Neural cell (in vitro differentiated cells): ENCODE measurements around the gene CACNA1S. TPM values are rescaled to one million over a fixed set of nuclear protein-coding genes. Genes with fewer than 3 reads are reported as not detected.

ENCODE experiments used
- H2AFZ ChIP-seq: fragments of 200-600, 300-800 bp; sonication (generic), shearing (Covaris generic); 2 replicates; pipeline ENCODE4 v1.6.0; 2014; ENCODE audit warnings: low read depth, mild to moderate bottlenecking, antibody characterized with exemption, low read length, moderate library complexity
- H3F3A ChIP-seq: fragments of 200-600 bp; shearing (Covaris generic); 2 replicates; pipeline ENCODE4 v1.6.1; 2016; ENCODE audit warnings: mild to moderate bottlenecking, moderate library complexity, mixed read lengths, antibody characterized with exemption, low read length; ENCODE audit not compliant: insufficient read depth, poor library complexity, severe bottlenecking
- H3K27ac ChIP-seq: fragments of 200-600, 300-800 bp; sonication (generic), shearing (Covaris generic); 2 replicates; pipeline ENCODE4 v1.5.1; 2014; ENCODE audit warnings: mild to moderate bottlenecking, low read length, moderate library complexity
- H3K27me3 ChIP-seq: fragments of 300-800, 200-600 bp; sonication (generic), shearing (Covaris generic); 2 replicates; pipeline ENCODE4 v1.6.0; 2014; ENCODE audit warnings: mild to moderate bottlenecking, low read depth, low read length, moderate library complexity; ENCODE audit not compliant: insufficient read depth
- H3K36me3 ChIP-seq: fragments of 300-800, 200-600 bp; sonication (generic), shearing (Covaris generic); 2 replicates; pipeline ENCODE4 v1.5.1; 2014; ENCODE audit warnings: mild to moderate bottlenecking, antibody characterized with exemption, low read length, moderate library complexity; ENCODE audit not compliant: insufficient read depth
- H3K4me2 ChIP-seq: fragments of 300-800, 200-600 bp; sonication (generic), shearing (Covaris generic); 2 replicates; pipeline ENCODE4 v1.6.0; 2014; ENCODE audit warnings: mild to moderate bottlenecking, low read length
- H3K4me3 ChIP-seq: fragments of 300-800, 200-600 bp; sonication (generic), shearing (Covaris generic); 2 replicates; pipeline ENCODE4 v1.5.1; 2014; ENCODE audit warnings: mild to moderate bottlenecking, low read length, moderate library complexity
- H3K79me2 ChIP-seq: fragments of 200-600 bp; shearing (Covaris generic); replicated peaks from 2 replicates; pipeline ENCODE4 v1.6.0; 2014; ENCODE audit warnings: mild to moderate bottlenecking, low read length, moderate library complexity; ENCODE audit not compliant: insufficient read depth
- H3K9ac ChIP-seq: fragments of 300-800, 200-600 bp; sonication (generic), shearing (Covaris generic); 2 replicates; pipeline ENCODE4 v1.6.1; 2016; ENCODE audit warnings: mild to moderate bottlenecking, low read length, mixed read lengths
- H3K9me2 ChIP-seq: fragments of 200-600 bp; shearing (Covaris generic); 2 replicates; pipeline ENCODE4 v1.6.1; 2016; ENCODE audit warnings: mild to moderate bottlenecking, low read length, mixed read lengths; ENCODE audit not compliant: insufficient read depth
- H3K9me3 ChIP-seq: fragments of 200-600, 300-800 bp; sonication (generic), shearing (Covaris generic); 2 replicates; pipeline ENCODE4 v1.6.1; 2016; ENCODE audit warnings: mild to moderate bottlenecking, mixed run types, low read length, moderate library complexity, mixed read lengths
- H4K20me1 ChIP-seq: fragments of 200-600 bp; shearing (Covaris generic); 2 replicates; pipeline ENCODE4 v1.6.1; 2016; ENCODE audit warnings: mild to moderate bottlenecking, mixed run types; ENCODE audit not compliant: insufficient read depth
- EP300 ChIP-seq: fragments of 450-650 bp; conservative IDR thresholded peaks from 2 replicates; pipeline ENCODE4 v1.6.1; 2014; ENCODE audit warnings: antibody characterized with exemption, mild to moderate bottlenecking, moderate library complexity; ENCODE audit not compliant: poor library complexity, severe bottlenecking
- EZH2 ChIP-seq: fragments of 200-600, 300-800 bp; shearing (Covaris generic), sonication (generic); IDR thresholded peaks from 2 replicates; pipeline ENCODE4 v1.6.1; 2014; ENCODE audit warnings: antibody characterized with exemption, low read length, borderline replicate concordance, mild to moderate bottlenecking; ENCODE audit not compliant: insufficient read depth, poor library complexity, severe bottlenecking
- MXI1 ChIP-seq: fragments of 450-650 bp; conservative IDR thresholded peaks from 2 replicates; pipeline ENCODE4 v1.6.1; 2014; ENCODE audit warnings: antibody characterized with exemption, mild to moderate bottlenecking; ENCODE audit not compliant: poor library complexity, severe bottlenecking
- POLR2AphosphoS5 ChIP-seq: IDR thresholded peaks from 2 replicates; pipeline ENCODE4 v1.6.1; 2012
- RAD21 ChIP-seq: fragments of 450-650 bp; conservative IDR thresholded peaks from 2 replicates; pipeline ENCODE4 v1.6.1; 2014; ENCODE audit warnings: antibody characterized with exemption, mild to moderate bottlenecking, moderate library complexity
- SMC3 ChIP-seq: fragments of 450-650 bp; conservative IDR thresholded peaks from 2 replicates; pipeline ENCODE4 v1.6.1; 2014; ENCODE audit warnings: antibody characterized with exemption, mild to moderate bottlenecking, moderate library complexity; ENCODE audit not compliant: poor library complexity
- TAF1 ChIP-seq: IDR thresholded peaks from 2 replicates; pipeline ENCODE4 v1.6.1; 2012; ENCODE audit warnings: low read depth
- polyA plus RNA-seq: library from polyadenylated mRNA; depleted of rRNA; stranded (reverse); fragments of >200 nt; gene quantifications from 2 replicates; pipeline ENCODE4 v1.2.3, GENCODE V29; 2014
- TF ChIP-seq, protein P1 (sequence below): IDR thresholded peaks from 2 replicates; pipeline ENCODE4 v1.6.1; 2012; ENCODE audit warnings: borderline replicate concordance
- TF ChIP-seq, protein P2 (sequence below): fragments of 450-650 bp; IDR thresholded peaks from 2 replicates; pipeline ENCODE4 v1.5.1; 2014; ENCODE audit warnings: antibody characterized with exemption, mild to moderate bottlenecking, moderate library complexity; ENCODE audit not compliant: poor library complexity, severe bottlenecking

Gene CACNA1S
- polyA plus RNA-seq, 1 donor from 2014 or later: 0.05 TPM

- Histone ChIP-seq H3K4me2 (no peak overlapping the region), H3K27me3 (no peaks in the 10 kb centered on the region), H3K9me2 (no peaks in the 10 kb centered on the region), H3K4me3 (no peak overlapping the region), H4K20me1 (no peaks in the 10 kb centered on the region), H3K36me3 (no peaks in the 10 kb centered on the region), H3K9me3 (no peaks in the 10 kb centered on the region), H3F3A (no peaks in the 10 kb centered on the region), H3K9ac (no peak overlapping the region), H3K27ac (no peak overlapping the region), H2AFZ (no peak overlapping the region), H3K79me2 (no peaks in the 10 kb centered on the region)
- no peak for TF ChIP-seq MXI1
- TF ChIP-seq EP300: no peak
- TF ChIP-seq, protein P1, sequence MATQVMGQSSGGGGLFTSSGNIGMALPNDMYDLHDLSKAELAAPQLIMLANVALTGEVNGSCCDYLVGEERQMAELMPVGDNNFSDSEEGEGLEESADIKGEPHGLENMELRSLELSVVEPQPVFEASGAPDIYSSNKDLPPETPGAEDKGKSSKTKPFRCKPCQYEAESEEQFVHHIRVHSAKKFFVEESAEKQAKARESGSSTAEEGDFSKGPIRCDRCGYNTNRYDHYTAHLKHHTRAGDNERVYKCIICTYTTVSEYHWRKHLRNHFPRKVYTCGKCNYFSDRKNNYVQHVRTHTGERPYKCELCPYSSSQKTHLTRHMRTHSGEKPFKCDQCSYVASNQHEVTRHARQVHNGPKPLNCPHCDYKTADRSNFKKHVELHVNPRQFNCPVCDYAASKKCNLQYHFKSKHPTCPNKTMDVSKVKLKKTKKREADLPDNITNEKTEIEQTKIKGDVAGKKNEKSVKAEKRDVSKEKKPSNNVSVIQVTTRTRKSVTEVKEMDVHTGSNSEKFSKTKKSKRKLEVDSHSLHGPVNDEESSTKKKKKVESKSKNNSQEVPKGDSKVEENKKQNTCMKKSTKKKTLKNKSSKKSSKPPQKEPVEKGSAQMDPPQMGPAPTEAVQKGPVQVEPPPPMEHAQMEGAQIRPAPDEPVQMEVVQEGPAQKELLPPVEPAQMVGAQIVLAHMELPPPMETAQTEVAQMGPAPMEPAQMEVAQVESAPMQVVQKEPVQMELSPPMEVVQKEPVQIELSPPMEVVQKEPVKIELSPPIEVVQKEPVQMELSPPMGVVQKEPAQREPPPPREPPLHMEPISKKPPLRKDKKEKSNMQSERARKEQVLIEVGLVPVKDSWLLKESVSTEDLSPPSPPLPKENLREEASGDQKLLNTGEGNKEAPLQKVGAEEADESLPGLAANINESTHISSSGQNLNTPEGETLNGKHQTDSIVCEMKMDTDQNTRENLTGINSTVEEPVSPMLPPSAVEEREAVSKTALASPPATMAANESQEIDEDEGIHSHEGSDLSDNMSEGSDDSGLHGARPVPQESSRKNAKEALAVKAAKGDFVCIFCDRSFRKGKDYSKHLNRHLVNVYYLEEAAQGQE: no peak
- no peak for TF ChIP-seq RAD21
- TF ChIP-seq POLR2AphosphoS5: no peak
- no peak for TF ChIP-seq EZH2
- no peak for TF ChIP-seq SMC3
- TF ChIP-seq TAF1: no peak
- TF ChIP-seq, protein P2, sequence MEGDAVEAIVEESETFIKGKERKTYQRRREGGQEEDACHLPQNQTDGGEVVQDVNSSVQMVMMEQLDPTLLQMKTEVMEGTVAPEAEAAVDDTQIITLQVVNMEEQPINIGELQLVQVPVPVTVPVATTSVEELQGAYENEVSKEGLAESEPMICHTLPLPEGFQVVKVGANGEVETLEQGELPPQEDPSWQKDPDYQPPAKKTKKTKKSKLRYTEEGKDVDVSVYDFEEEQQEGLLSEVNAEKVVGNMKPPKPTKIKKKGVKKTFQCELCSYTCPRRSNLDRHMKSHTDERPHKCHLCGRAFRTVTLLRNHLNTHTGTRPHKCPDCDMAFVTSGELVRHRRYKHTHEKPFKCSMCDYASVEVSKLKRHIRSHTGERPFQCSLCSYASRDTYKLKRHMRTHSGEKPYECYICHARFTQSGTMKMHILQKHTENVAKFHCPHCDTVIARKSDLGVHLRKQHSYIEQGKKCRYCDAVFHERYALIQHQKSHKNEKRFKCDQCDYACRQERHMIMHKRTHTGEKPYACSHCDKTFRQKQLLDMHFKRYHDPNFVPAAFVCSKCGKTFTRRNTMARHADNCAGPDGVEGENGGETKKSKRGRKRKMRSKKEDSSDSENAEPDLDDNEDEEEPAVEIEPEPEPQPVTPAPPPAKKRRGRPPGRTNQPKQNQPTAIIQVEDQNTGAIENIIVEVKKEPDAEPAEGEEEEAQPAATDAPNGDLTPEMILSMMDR: no peak
These were observed 3.9 kb upstream of the CACNA1S start for GRCh38 chr1:201116091-201116490.

DNA sequence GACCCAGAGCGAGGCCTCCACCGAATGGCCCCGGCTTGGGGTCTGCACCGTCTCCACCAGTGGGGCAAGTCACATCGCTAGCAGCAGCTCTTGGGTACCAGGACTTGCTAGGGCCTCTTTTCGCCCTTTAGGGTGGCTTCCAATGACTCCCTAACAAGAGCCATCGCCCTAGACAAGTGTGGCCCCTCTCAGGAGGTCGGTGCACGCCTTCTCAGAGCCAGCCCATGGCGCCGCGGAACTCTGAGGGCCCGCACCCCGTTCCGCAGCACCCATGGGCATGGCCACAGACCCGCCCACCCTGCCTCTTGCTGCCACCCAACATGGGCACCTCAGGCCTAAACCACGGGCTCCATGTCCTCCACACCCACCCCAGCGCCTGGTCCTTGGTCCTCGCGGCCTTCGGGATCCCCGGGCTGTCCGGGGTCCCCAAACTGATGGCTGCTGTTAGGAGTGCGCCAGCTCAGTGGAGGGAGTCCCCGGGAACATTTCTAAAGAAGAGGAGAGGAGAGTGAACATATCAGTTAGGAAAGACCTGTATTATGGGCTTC is 3.2 kb upstream of the CACNA1S start:
- Histone ChIP-seq H3K9me2 (no peaks in the 10 kb centered on the region), H3K4me2 (no peak overlapping the region), H2AFZ (no peak overlapping the region), H3K9ac (no peak overlapping the region), H4K20me1 (no peaks in the 10 kb centered on the region), H3K27ac (no peak overlapping the region), H3K36me3 (no peaks in the 10 kb centered on the region), H3K4me3 (peak overlapping the region; percentile 79), H3K79me2 (no peaks in the 10 kb centered on the region), H3F3A (no peaks in the 10 kb centered on the region), H3K9me3 (no peaks in the 10 kb centered on the region), H3K27me3 (no peaks in the 10 kb centered on the region)
- TF ChIP-seq, protein P1: no peak
- TF ChIP-seq SMC3 (no peak), POLR2AphosphoS5 (no peak), EZH2 (no peak), EP300 (no peak), TAF1 (no peak), RAD21 (no peak), MXI1 (no peak)
- TF ChIP-seq, protein P2: no peak
